Transverse colon (tissue), 3 donors: Measurements from ENCODE around the gene NFKBIE.

Experiments used
- EP300 ChIP-seq: sonication (generic); formaldehyde crosslinking; IDR thresholded peaks from one replicate; pipeline ENCODE4 v1.6.1; 2017; ENCODE audit warnings: antibody characterized with exemption, low read depth
- POLR2A ChIP-seq: fragments of 450-650 bp; IDR thresholded peaks from one replicate; pipeline ENCODE4 v1.6.1; 2016; ENCODE audit warnings: antibody characterized with exemption, mild to moderate bottlenecking, moderate library complexity
- TF ChIP-seq, protein P1 (sequence below), 5 experiments: fragments of 200-600 bp in 3 of 5; fragments of 450-650 bp in 2 of 5; sonication (generic) in 3 of 5; IDR thresholded peaks; 1 replicate in 2 of 5; 2 replicates in 3 of 5; pipeline ENCODE4 v1.5.1; 2016 to 2017; ENCODE audit warnings: antibody characterized with exemption in 5 of 5, inconsistent platforms in 3 of 5, mild to moderate bottlenecking in 2 of 5, moderate library complexity in 1 of 5

DNA sequence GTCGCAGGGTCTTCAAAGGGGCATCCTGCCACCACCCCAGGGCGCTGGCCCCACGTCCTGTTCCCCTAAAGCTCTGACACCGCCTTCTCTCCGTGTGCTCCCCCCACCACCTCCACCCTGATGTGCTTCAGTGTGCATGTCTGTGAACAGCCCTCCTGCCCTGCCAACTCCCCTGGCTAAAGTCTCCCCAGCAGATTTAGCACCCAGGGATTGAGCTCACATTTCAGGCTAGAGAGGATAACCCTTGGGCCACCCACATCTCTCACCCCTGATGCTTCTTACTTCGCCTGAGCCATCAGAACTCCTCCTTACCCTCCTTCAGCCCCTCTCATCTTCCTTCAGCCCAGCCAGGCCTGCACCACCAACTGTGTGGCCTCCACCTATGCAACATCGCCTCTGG is 12.4 kb upstream of the NFKBIE start:
- TF ChIP-seq, protein P1, sequence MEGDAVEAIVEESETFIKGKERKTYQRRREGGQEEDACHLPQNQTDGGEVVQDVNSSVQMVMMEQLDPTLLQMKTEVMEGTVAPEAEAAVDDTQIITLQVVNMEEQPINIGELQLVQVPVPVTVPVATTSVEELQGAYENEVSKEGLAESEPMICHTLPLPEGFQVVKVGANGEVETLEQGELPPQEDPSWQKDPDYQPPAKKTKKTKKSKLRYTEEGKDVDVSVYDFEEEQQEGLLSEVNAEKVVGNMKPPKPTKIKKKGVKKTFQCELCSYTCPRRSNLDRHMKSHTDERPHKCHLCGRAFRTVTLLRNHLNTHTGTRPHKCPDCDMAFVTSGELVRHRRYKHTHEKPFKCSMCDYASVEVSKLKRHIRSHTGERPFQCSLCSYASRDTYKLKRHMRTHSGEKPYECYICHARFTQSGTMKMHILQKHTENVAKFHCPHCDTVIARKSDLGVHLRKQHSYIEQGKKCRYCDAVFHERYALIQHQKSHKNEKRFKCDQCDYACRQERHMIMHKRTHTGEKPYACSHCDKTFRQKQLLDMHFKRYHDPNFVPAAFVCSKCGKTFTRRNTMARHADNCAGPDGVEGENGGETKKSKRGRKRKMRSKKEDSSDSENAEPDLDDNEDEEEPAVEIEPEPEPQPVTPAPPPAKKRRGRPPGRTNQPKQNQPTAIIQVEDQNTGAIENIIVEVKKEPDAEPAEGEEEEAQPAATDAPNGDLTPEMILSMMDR (IDR thresholded peaks at IDR 0.05) = no peak
- TF ChIP-seq EP300 = no peak
- no peak for TF ChIP-seq POLR2A
